ENCODE measurements around the gene GRK7. TPM values are rescaled to one million over a fixed set of nuclear protein-coding genes. Genes with fewer than 3 reads are reported as not detected.
A peak's percentile ranks its signal among the peaks of the same experiment; 100 is the strongest.

GRK7 gene
- total and polyA plus RNA-seq, 2 of the 13 experiments (the other 11 are each of a cell fraction or from before 2014, with no cell fraction given) = not detected

DNA sequence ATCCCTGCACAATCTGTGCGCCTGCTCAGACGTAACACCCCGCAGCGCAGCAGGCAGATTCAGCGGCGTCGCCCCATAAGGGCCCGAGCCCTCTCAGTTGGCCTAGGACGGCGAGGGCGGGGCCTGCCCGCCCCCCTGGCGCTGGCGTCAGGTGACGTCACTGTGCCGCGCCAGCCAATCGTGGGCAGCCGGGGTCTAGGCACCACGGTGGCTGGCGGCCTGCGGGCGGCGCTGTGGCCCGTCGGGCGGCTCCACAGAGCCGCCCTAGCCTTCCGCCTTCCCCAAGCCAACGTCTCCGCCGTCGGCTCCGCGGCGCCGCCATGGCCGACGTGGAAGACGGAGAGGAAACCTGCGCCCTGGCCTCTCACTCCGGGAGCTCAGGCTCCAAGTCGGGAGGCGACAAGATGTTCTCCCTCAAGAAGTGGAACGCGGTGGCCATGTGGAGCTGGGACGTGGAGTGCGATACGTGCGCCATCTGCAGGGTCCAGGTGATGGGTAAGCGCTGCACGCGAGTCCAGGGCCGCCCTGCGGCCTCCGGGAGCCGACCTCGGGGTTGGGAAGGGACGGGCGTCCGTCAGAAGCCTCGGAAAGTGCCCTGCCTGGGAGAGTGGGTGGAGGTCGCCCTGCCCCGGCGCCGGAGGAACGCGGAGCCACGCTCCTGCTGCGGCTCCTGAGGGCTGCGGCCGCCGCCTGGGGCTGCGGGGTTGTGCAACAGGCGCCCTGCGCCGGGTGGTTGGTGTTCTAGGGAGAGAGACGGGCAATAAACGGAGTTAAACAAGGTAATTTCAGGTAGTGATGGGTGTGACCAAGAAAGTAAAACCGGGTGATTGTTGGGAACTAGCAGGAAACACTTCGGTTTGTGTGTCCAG lies 25.0 kb upstream of the GRK7 start, which contains the start of gene RNF7 (continued):
- TF ChIP-seq CC2D1A (CRISPR knock-in tag; IDR thresholded peaks at IDR 0.05) (no peak), TOPORS (CRISPR knock-in tag; IDR thresholded peaks at IDR 0.05) (0 out of 2 replicates have a peak, but pooled peaks have one; percentile 45), ZNF234 (CRISPR knock-in tag; conservative IDR thresholded peaks at IDR 0.05) (no peak), NFIC (IDR thresholded peaks at IDR 0.05; ENCODE audit: low read length) (no peak), ZNF577 (CRISPR knock-in tag; IDR thresholded peaks at IDR 0.05; ENCODE audit: borderline replicate concordance, low read depth) (no peak), ZNF598 (CRISPR knock-in tag; IDR thresholded peaks at IDR 0.05; ENCODE audit: borderline replicate concordance) (peak; percentile 75; the same call in 1 of the 2 replicates), CCAR2 (optimal IDR thresholded peaks at IDR 0.05; ENCODE audit: low read depth, low read length) (no peak), ZBTB20 (CRISPR knock-in tag; IDR thresholded peaks at IDR 0.05; ENCODE audit: borderline replicate concordance, low read depth) (no peak; the same call in 1 of the 2 replicates), YEATS2 (CRISPR knock-in tag; IDR thresholded peaks at IDR 0.05; ENCODE audit: borderline replicate concordance) (peak; percentile 77; the same call in 1 of the 2 replicates), ZNF501 (CRISPR knock-in tag; IDR thresholded peaks at IDR 0.05) (peak; percentile 82), BCL6 (CRISPR knock-in tag; IDR thresholded peaks at IDR 0.05) (peak; percentile 15; the same call in 1 of the 2 replicates), SNRNP70 (IDR thresholded peaks at IDR 0.05; ENCODE audit: low read depth, low read length) (no peak), TAF1 (CRISPR knock-in tag; IDR thresholded peaks at IDR 0.05) (peak; percentile 93), HOXD1 (CRISPR knock-in tag; IDR thresholded peaks at IDR 0.05) (peak; percentile 4), CREB1 (IDR thresholded peaks at IDR 0.05) (peak; percentile 99), CREB1 (CRISPR knock-in tag; IDR thresholded peaks at IDR 0.05) (peak; percentile 92), SRSF1 (optimal IDR thresholded peaks at IDR 0.05; ENCODE audit: low read depth, low read length) (peak; percentile 68), ZNF644 (CRISPR knock-in tag; IDR thresholded peaks at IDR 0.05; ENCODE audit: low read depth) (no peak), CEBPB (IDR thresholded peaks at IDR 0.05; ENCODE audit: borderline replicate concordance, low read depth, low read length) (peak; percentile 88), POLR2AphosphoS5 (IDR thresholded peaks at IDR 0.05; ENCODE audit: low read depth, low read length) (peak; percentile 90), ZNF570 (CRISPR knock-in tag; IDR thresholded peaks at IDR 0.05; ENCODE audit: borderline replicate concordance) (no peak), ZMAT3 (CRISPR knock-in tag; conservative IDR thresholded peaks at IDR 0.05) (no peak)
- TF ChIP-seq, protein P1, sequence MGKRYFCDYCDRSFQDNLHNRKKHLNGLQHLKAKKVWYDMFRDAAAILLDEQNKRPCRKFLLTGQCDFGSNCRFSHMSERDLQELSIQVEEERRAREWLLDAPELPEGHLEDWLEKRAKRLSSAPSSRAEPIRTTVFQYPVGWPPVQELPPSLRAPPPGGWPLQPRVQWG (CRISPR knock-in tag; IDR thresholded peaks at IDR 0.05; ENCODE audit: borderline replicate concordance, low read depth) = no peak
- TF ChIP-seq, protein P2, sequence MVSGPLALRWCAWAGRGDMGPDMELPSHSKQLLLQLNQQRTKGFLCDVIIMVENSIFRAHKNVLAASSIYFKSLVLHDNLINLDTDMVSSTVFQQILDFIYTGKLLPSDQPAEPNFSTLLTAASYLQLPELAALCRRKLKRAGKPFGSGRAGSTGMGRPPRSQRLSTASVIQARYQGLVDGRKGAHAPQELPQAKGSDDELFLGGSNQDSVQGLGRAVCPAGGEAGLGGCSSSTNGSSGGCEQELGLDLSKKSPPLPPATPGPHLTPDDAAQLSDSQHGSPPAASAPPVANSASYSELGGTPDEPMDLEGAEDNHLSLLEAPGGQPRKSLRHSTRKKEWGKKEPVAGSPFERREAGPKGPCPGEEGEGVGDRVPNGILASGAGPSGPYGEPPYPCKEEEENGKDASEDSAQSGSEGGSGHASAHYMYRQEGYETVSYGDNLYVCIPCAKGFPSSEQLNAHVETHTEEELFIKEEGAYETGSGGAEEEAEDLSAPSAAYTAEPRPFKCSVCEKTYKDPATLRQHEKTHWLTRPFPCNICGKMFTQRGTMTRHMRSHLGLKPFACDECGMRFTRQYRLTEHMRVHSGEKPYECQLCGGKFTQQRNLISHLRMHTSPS (CRISPR knock-in tag; IDR thresholded peaks at IDR 0.05; ENCODE audit: low read depth) = 0 out of 2 replicates have a peak, but pooled peaks have one; percentile 36
- TF ChIP-seq, protein P3, sequence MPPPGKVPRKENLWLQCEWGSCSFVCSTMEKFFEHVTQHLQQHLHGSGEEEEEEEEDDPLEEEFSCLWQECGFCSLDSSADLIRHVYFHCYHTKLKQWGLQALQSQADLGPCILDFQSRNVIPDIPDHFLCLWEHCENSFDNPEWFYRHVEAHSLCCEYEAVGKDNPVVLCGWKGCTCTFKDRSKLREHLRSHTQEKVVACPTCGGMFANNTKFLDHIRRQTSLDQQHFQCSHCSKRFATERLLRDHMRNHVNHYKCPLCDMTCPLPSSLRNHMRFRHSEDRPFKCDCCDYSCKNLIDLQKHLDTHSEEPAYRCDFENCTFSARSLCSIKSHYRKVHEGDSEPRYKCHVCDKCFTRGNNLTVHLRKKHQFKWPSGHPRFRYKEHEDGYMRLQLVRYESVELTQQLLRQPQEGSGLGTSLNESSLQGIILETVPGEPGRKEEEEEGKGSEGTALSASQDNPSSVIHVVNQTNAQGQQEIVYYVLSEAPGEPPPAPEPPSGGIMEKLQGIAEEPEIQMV (CRISPR knock-in tag; IDR thresholded peaks at IDR 0.05; ENCODE audit: low read depth) = no peak
